ENCODE measurements around the gene TMEM63A.
"Not testable (repeated sequence)": the region's sequence is repeated elsewhere in the genome, so short reads cannot be mapped to it uniquely, and the experiment has no call there.

TMEM63A gene

GRCh38 chr1:225796097-225796496 lies 86.1 kb downstream of the TMEM63A start:
- not testable (repeated sequence) for H3K27me3 Mint-ChIP-seq, H3K4me1 Mint-ChIP-seq, ATAC-seq, DNase-seq, H3K9me3 Mint-ChIP-seq, H3K27ac Mint-ChIP-seq, H3K4me3 Mint-ChIP-seq
